Endodermal cell (in vitro differentiated cells): ENCODE data around the gene NDRG3. TPM values are rescaled to one million over a fixed set of nuclear protein-coding genes. Genes with fewer than 3 reads are reported as not detected.
A peak's percentile ranks its signal among the peaks of the same experiment; 100 is the strongest.

Experiments
- DNase-seq: peaks from one replicate; pipeline ENCODE4 v3.0.0-alpha.2; 2017
- H3K27ac ChIP-seq: 2 replicates; pipeline ENCODE4 v1.5.1; 2013; ENCODE audit warnings: mild to moderate bottlenecking, low read depth, low read length, moderate library complexity
- H3K27me3 ChIP-seq: 2 replicates; pipeline ENCODE4 v1.6.1; 2013; ENCODE audit warnings: mild to moderate bottlenecking, low read length, moderate library complexity; ENCODE audit not compliant: insufficient read depth, control insufficient read depth, poor library complexity, severe bottlenecking
- H3K36me3 ChIP-seq: 2 replicates; pipeline ENCODE4 v1.7.0; 2013; ENCODE audit warnings: mild to moderate bottlenecking, low read length, moderate library complexity; ENCODE audit not compliant: control insufficient read depth, insufficient read depth
- H3K4me1 ChIP-seq: one replicate; pipeline ENCODE4 v1.7.0; 2013; ENCODE audit warnings: low read length; ENCODE audit not compliant: control insufficient read depth, insufficient read depth
- H3K4me3 ChIP-seq: 2 replicates; pipeline ENCODE4 v1.5.1; 2013; ENCODE audit warnings: mild to moderate bottlenecking, low read length, moderate library complexity
- H3K9ac ChIP-seq: 2 replicates; pipeline ENCODE4 v1.6.1; 2013; ENCODE audit warnings: mild to moderate bottlenecking, low read length, moderate library complexity; ENCODE audit not compliant: poor library complexity, severe bottlenecking; ENCODE audit errors: extremely low read depth
- H3K9me3 ChIP-seq: 2 replicates; pipeline ENCODE4 v1.6.1; 2013; ENCODE audit warnings: mild to moderate bottlenecking, low read length, moderate library complexity; ENCODE audit not compliant: control insufficient read depth
- H3K27ac Mint-ChIP-seq: 2 replicates; pipeline ENCODE4 v1.8.0; 2020; ENCODE audit warnings: mixed read lengths
- H3K27me3 Mint-ChIP-seq: 2 replicates; pipeline ENCODE4 v1.8.0; 2021; ENCODE audit warnings: mild to moderate bottlenecking, mixed read lengths; ENCODE audit not compliant: insufficient read depth
- H3K36me3 Mint-ChIP-seq: 2 replicates; pipeline ENCODE4 v1.8.0; 2020; ENCODE audit warnings: low read depth, mixed read lengths
- H3K4me1 Mint-ChIP-seq: 2 replicates; pipeline ENCODE4 v1.8.0; 2020; ENCODE audit warnings: mixed read lengths
- H3K4me3 Mint-ChIP-seq: 2 replicates; pipeline ENCODE4 v1.8.0; 2020; ENCODE audit warnings: mild to moderate bottlenecking, moderate library complexity, mixed read lengths
- H3K9me3 Mint-ChIP-seq: 2 replicates; pipeline ENCODE4 v1.8.0; 2020; ENCODE audit warnings: mild to moderate bottlenecking, mixed read lengths
- CTCF ChIP-seq: fragments of 200-600 bp; sonication (generic); conservative IDR thresholded peaks from 2 replicates; pipeline ENCODE4 v1.5.0; 2021; ENCODE audit warnings: antibody characterized with exemption, mild to moderate bottlenecking
- WGBS, 2 experiments: methylation state at CpG; one replicate each; pipeline versions ENCODE4 v1.1.5 to v1.1.7; 2013; ENCODE audit warnings: missing lambda C conversion rate in 2 of 2, mixed read lengths in 1 of 2; ENCODE audit not compliant: insufficient coverage in 1 of 2, insufficient read length in 1 of 2; 5-methylcytosine and 5-hydroxymethylcytosine counted together
- total RNA-seq, 2 donors: library from RNA; stranded (reverse); fragmentation: NEBNext Ultra II Directional in 1 of 2; extraction: Animal tissue kit (Norgen Biotek cat#: 25700) in 1 of 2; gene quantifications; 2 replicates in 1 of 2; 3 replicates in 1 of 2; pipeline ENCODE4 v1.2.1, GENCODE V29; 2021

The NDRG3 gene
- total RNA-seq, 2 donors from 2014 or later, result 24.6 to 26.1 TPM

GRCh38 chr20:36744764-36745191 is 1.1 kb downstream of the NDRG3 start:
- Mint-ChIP-seq H3K4me3 (peak overlapping the region; percentile 77), H3K27me3 (no peaks in the 10 kb centered on the region), H3K9me3 (no peaks in the 10 kb centered on the region), H3K36me3 (no peaks in the 10 kb centered on the region), H3K4me1 (peaks cover 14% of the 10 kb centered on the region), H3K27ac (peak overlapping the region; percentile 84)
- no peak overlapping the region for H3K27ac ChIP-seq
- WGBS, 2 experiments, result 26% methylated on average over 5 of the region's 8 CpGs; no CpG with 5 or more reads in 1 of the 2 experiments
- H3K36me3 ChIP-seq, result no peaks in the 10 kb centered on the region
- DNase-seq, result peak; percentile 73
- H3K9me3 ChIP-seq, result no peaks in the 10 kb centered on the region
- H3K4me3 ChIP-seq, result peak overlapping the region; percentile 93
- H3K4me1 ChIP-seq, result no peaks in the 10 kb centered on the region
- H3K9ac ChIP-seq, result peak overlapping the region; percentile 38
- no peaks in the 10 kb centered on the region for H3K27me3 ChIP-seq
- TF ChIP-seq CTCF, result no peak

GRCh38 chr20:36744243-36744642 is 1.6 kb downstream of the NDRG3 start:
- Mint-ChIP-seq H3K27ac (no peak overlapping the region), H3K27me3 (no peaks in the 10 kb centered on the region), H3K4me1 (peaks cover 14% of the 10 kb centered on the region), H3K36me3 (no peaks in the 10 kb centered on the region), H3K4me3 (peak overlapping the region; percentile 77), H3K9me3 (no peaks in the 10 kb centered on the region)
- TF ChIP-seq CTCF, result no peak
- Histone ChIP-seq H3K27me3 (no peaks in the 10 kb centered on the region), H3K27ac (no peak overlapping the region), H3K36me3 (no peaks in the 10 kb centered on the region), H3K9me3 (no peaks in the 10 kb centered on the region), H3K4me3 (peak overlapping the region; percentile 11), H3K9ac (no peak overlapping the region), H3K4me1 (no peaks in the 10 kb centered on the region)
- WGBS, 2 experiments, result 76 to 78% methylated on average over 4 of the region's 4 CpGs
- no peak for DNase-seq

- TF ChIP-seq CTCF, result no peak
- Histone ChIP-seq H3K27me3 (no peaks in the 10 kb centered on the region), H3K9ac (no peak overlapping the region), H3K36me3 (no peaks in the 10 kb centered on the region), H3K9me3 (no peaks in the 10 kb centered on the region), H3K4me3 (no peak overlapping the region), H3K4me1 (no peaks in the 10 kb centered on the region), H3K27ac (no peak overlapping the region)
- Mint-ChIP-seq H3K36me3 (no peaks in the 10 kb centered on the region), H3K4me3 (no peak overlapping the region), H3K9me3 (no peaks in the 10 kb centered on the region), H3K27me3 (no peaks in the 10 kb centered on the region), H3K27ac (no peak overlapping the region), H3K4me1 (peaks cover 15% of the 10 kb centered on the region)
- WGBS, 2 experiments, result 92 to 100% methylated on average over 1 of the region's 2 CpGs
- DNase-seq, result no peak
Observed at GRCh38 chr20:36742558-36742957, 3.3 kb downstream of the NDRG3 start.
